SJCRH30 (cell line): ENCODE results near the gene TRPM3. TPM values are rescaled to one million over a fixed set of nuclear protein-coding genes. Genes with fewer than 3 reads are reported as not detected.
A peak's percentile ranks its signal among the peaks of the same experiment; 100 is the strongest.

Experiments used
- DNase-seq, 2 experiments: peaks; one replicate each; pipeline ENCODE4 v3.0.0-alpha.2; 2015 to 2020
- H3K27ac ChIP-seq: fragments of 250-450 bp; sonication (Bioruptor Pico); 2 replicates; pipeline ENCODE4 v1.5.1; 2020; ENCODE audit warnings: mild to moderate bottlenecking, moderate library complexity
- H3K27me3 ChIP-seq: fragments of 250-450 bp; sonication (Bioruptor Pico); 2 replicates; pipeline ENCODE4 v1.5.1; 2020; ENCODE audit warnings: mild to moderate bottlenecking, moderate library complexity
- H3K36me3 ChIP-seq: fragments of 250-450 bp; sonication (Bioruptor Pico); 2 replicates; pipeline ENCODE4 v1.5.1; 2020; ENCODE audit warnings: mild to moderate bottlenecking, moderate library complexity
- H3K4me1 ChIP-seq: fragments of 250-450 bp; sonication (Bioruptor Pico); 2 replicates; pipeline ENCODE4 v1.5.1; 2020; ENCODE audit warnings: mild to moderate bottlenecking, moderate library complexity
- H3K4me3 ChIP-seq: fragments of 250-450 bp; sonication (Bioruptor Pico); 2 replicates; pipeline ENCODE4 v1.5.1; 2020; ENCODE audit warnings: mild to moderate bottlenecking, moderate library complexity
- H3K9me3 ChIP-seq: fragments of 250-450 bp; sonication (Bioruptor Pico); replicated peaks from 2 replicates; pipeline ENCODE4 v1.5.1; 2020; ENCODE audit warnings: mild to moderate bottlenecking, moderate library complexity
- total RNA-seq: library from RNA; depleted of rRNA; stranded (reverse); fragments of >200 nt; shearing (Covaris generic); gene quantifications from 2 replicates; pipeline ENCODE4 v1.2.3, GENCODE V29; 2014

The TRPM3 gene
- total RNA-seq, 1 experiment from 2014 or later = 0.30 TPM

DNA sequence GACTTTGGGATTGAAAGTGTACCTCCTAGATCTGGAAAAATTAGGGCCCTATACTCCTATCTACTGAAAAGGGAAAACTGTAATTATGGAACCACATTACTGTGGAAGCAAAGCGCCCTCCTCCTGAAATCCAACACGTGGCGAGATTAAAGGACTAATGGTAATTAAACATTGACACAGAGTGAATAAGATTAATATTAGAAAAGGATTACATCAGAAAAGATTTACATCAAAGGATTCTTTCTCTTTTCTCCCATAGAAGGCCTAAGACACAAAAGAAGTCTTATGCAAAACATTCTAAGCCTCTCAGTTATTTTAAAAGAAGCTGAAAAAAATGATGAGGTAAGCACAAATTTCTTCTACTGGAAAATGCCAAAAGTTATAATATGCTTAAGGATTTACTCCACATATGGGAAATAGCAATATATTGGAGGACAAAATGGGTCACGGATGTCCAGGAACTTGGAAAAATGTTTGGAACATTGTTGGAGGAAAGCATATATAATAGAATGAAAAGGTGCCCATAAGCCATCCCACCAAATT lies 227.8 kb downstream of the TRPM3 start:
- DNase-seq = no peak
- Histone ChIP-seq H3K9me3 (no peaks in the 10 kb centered on the region), H3K4me1 (no peaks in the 10 kb centered on the region), H3K36me3 (no peaks in the 10 kb centered on the region), H3K27ac (no peak overlapping the region), H3K27me3 (0 out of 2 replicates have a peak, but pooled peaks cover 2% of the 10 kb centered on the region), H3K4me3 (no peak overlapping the region)

DNA sequence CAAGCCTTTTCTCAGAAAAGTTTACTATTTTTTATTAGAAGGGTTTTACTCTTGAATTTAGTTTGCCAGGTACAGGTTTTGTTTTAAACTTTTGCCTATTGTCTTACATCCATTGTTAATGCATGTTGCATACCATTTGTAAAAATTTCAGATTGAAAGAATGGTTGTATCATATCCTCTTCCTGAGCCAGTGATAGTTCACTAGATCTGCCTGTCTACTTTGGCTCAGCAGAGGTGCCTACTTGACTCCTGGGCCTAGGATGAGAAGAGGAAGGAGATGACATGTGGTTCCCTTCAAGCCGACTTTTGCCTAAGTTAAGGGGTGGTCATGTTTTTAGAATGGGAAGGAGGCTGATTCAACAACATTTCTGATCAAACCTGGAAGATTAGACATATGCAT lies 232.9 kb downstream of the TRPM3 start:
- Histone ChIP-seq H3K9me3 (no peaks in the 10 kb centered on the region), H3K27ac (no peak overlapping the region), H3K4me3 (no peak overlapping the region), H3K27me3 (peaks cover 17% of the 10 kb centered on the region), H3K4me1 (no peaks in the 10 kb centered on the region), H3K36me3 (no peaks in the 10 kb centered on the region)
- DNase-seq = no peak

GRCh38 chr9:70887826-70888225 lies 233.6 kb downstream of the TRPM3 start:
- no peak overlapping the region for H3K27ac ChIP-seq

DNA sequence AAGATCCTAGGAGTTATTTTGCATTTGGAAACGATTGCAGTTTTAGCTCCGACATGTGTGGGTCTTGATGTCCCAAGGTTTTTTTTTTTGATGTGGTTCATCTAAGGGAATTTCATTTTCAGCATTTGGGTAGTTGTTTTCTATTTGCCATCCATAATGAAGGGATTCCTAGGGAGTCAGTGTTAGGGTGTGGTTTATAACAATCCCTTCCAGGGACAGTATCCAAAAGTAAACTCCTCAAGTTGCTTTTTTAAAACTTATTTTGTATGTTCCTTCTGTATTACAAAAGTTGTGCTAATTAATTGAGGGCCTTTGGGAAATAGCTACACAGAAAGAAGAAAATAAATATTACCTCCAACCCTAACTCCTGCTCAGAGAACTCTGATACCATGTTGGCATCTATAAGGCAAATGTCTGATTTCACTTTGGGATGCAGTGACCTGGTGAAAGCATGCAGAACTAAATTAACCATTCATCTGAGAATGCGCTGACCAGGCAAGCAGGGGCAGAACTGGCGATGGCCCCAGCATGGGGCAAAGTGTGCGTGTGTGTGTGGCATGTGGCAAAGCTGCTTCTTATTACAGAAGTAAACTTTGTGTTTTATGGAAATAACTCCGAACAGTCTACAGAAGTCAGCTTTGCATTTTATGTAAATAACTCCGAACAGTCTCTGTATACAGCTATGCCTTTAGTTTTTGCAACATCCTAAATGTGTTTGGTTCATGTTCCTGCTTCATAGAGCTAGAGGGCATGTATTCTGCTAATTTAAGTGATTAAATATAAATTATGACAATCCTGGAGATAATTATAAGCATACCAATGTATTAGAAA lies 237.2 kb downstream of the TRPM3 start:
- DNase-seq = no peak
- H3K4me1 ChIP-seq = no peaks in the 10 kb centered on the region
- no peak overlapping the region for H3K27ac ChIP-seq
- H3K27me3 ChIP-seq = peaks cover 17% of the 10 kb centered on the region
- H3K9me3 ChIP-seq = no peaks in the 10 kb centered on the region
- no peak overlapping the region for H3K4me3 ChIP-seq
- no peaks in the 10 kb centered on the region for H3K36me3 ChIP-seq

More at GRCh38 chr9:70887826-70888225, 233.6 kb downstream of the TRPM3 start:
- Histone ChIP-seq H3K4me3 (no peak overlapping the region), H3K36me3 (no peaks in the 10 kb centered on the region), H3K27me3 (peaks cover 17% of the 10 kb centered on the region), H3K9me3 (no peaks in the 10 kb centered on the region), H3K4me1 (no peaks in the 10 kb centered on the region)
- no peak for DNase-seq

- no peak for DNase-seq
- Histone ChIP-seq H3K9me3 (no peaks in the 10 kb centered on the region), H3K27me3 (peaks cover 17% of the 10 kb centered on the region), H3K36me3 (no peaks in the 10 kb centered on the region), H3K27ac (no peak overlapping the region), H3K4me1 (no peaks in the 10 kb centered on the region), H3K4me3 (no peak overlapping the region)
Measured at GRCh38 chr9:70883056-70883455, 238.4 kb downstream of the TRPM3 start.

- no peak overlapping the region for H3K4me3 ChIP-seq
- no peak for DNase-seq
- peaks cover 11% of the 10 kb centered on the region for H3K27me3 ChIP-seq
- H3K4me1 ChIP-seq = no peaks in the 10 kb centered on the region
- no peaks in the 10 kb centered on the region for H3K9me3 ChIP-seq
- no peaks in the 10 kb centered on the region for H3K36me3 ChIP-seq
- no peak overlapping the region for H3K27ac ChIP-seq
Measured at GRCh38 chr9:70881333-70881732, 240.1 kb downstream of the TRPM3 start.

DNA sequence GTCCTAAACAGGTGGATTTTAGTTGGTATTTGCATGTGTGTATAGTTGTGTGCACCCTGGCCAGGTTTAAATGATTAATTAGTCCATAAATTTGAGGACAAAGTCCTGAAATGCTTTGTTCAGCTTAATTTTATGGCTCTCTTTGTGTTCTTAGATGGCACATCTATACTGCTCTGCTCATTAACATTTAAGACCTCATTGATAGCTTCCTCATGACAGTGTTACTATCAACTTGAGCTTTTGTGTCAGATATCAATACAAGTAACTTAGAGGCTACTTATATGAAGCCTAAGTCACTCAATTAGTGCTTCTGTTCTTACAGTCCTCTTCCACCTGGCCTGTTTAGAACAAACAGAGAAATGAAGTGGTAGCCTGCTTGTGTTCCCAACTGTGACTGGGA lies 240.9 kb downstream of the TRPM3 start:
- H3K36me3 ChIP-seq = no peaks in the 10 kb centered on the region
- DNase-seq = no peak
- H3K27ac ChIP-seq = no peak overlapping the region
- no peaks in the 10 kb centered on the region for H3K9me3 ChIP-seq
- H3K27me3 ChIP-seq = peaks cover 5% of the 10 kb centered on the region; the same call in 1 of the 2 replicates
- no peak overlapping the region for H3K4me3 ChIP-seq
- H3K4me1 ChIP-seq = no peaks in the 10 kb centered on the region

DNA sequence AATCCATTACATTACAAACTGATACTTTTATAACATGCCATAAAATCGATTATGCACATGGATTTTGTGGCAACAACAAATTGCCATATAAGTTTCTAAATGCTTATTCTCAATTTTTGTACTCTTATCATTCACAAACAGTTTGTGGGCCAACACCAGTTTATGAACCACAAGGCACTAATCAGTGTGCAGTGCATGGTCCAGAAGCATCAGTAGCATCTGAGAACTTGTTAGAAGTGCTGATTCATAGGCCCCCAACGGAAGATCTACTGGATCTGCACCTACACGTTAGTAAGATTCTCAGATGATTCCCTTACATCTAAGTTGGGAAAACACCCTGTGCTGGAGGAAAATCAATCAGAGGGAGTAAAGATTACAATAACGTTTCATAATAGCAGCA lies 242.8 kb downstream of the TRPM3 start:
- Histone ChIP-seq H3K36me3 (no peaks in the 10 kb centered on the region), H3K27me3 (no peaks in the 10 kb centered on the region), H3K27ac (no peak overlapping the region), H3K9me3 (no peaks in the 10 kb centered on the region), H3K4me1 (no peaks in the 10 kb centered on the region), H3K4me3 (no peak overlapping the region)
- DNase-seq = no peak

GRCh38 chr9:70874451-70874850 lies 247.0 kb downstream of the TRPM3 start:
- H3K27ac ChIP-seq = no peak overlapping the region
- 0 out of 2 replicates have a peak, but pooled peaks cover 10% of the 10 kb centered on the region for H3K27me3 ChIP-seq
- no peaks in the 10 kb centered on the region for H3K9me3 ChIP-seq
- DNase-seq = no peak
- no peak overlapping the region for H3K4me3 ChIP-seq
- no peaks in the 10 kb centered on the region for H3K36me3 ChIP-seq
- H3K4me1 ChIP-seq = no peaks in the 10 kb centered on the region

- H3K9me3 ChIP-seq = no peaks in the 10 kb centered on the region
- no peak for DNase-seq
- H3K27ac ChIP-seq = no peak overlapping the region
- H3K36me3 ChIP-seq = no peaks in the 10 kb centered on the region
- H3K4me3 ChIP-seq = no peak overlapping the region
- no peaks in the 10 kb centered on the region for H3K4me1 ChIP-seq
- peaks cover 15% of the 10 kb centered on the region; the same call in 1 of the 2 replicates for H3K27me3 ChIP-seq
Measured at GRCh38 chr9:70873506-70873905, 247.9 kb downstream of the TRPM3 start.

GRCh38 chr9:70868661-70869652 lies 252.5 kb downstream of the TRPM3 start:
- H3K4me3 ChIP-seq = no peak overlapping the region
- no peak overlapping the region for H3K27ac ChIP-seq
- no peaks in the 10 kb centered on the region for H3K9me3 ChIP-seq
- H3K4me1 ChIP-seq = no peaks in the 10 kb centered on the region
- DNase-seq = peak in 1 of 2 experiments; percentile 5
- peaks cover 18% of the 10 kb centered on the region; the same call in 1 of the 2 replicates for H3K27me3 ChIP-seq
- H3K36me3 ChIP-seq = no peaks in the 10 kb centered on the region

DNA sequence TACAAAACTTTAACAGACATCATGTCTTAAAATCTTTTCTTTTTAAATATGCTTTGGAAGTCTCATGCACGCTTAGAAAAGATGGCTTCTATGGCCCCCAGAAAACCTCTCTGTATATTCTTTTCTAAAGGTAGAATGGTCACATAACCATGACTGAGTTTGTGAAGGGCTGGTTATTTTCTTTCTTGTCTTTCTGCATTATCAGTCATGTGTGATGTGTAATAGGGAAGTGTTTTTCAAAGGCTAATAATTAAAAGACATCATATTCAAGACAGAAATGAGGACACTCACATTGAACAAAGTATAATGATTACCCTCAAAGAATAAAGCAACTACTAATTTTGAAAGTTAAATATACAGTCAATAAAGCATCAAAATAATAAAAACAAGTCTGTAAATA lies 253.4 kb downstream of the TRPM3 start:
- Histone ChIP-seq H3K9me3 (no peaks in the 10 kb centered on the region), H3K4me1 (no peaks in the 10 kb centered on the region), H3K4me3 (no peak overlapping the region), H3K27ac (no peak overlapping the region), H3K36me3 (no peaks in the 10 kb centered on the region), H3K27me3 (peaks cover 18% of the 10 kb centered on the region; the same call in 1 of the 2 replicates)
- DNase-seq = no peak

- no peak for DNase-seq
- Histone ChIP-seq H3K36me3 (no peaks in the 10 kb centered on the region), H3K27me3 (peaks cover 23% of the 10 kb centered on the region), H3K9me3 (no peaks in the 10 kb centered on the region), H3K27ac (no peak overlapping the region), H3K4me1 (no peaks in the 10 kb centered on the region), H3K4me3 (no peak overlapping the region)
Measured at GRCh38 chr9:70865471-70865870, 255.9 kb downstream of the TRPM3 start.

GRCh38 chr9:70861797-70862196 lies 259.6 kb downstream of the TRPM3 start:
- Histone ChIP-seq H3K27me3 (peaks cover 22% of the 10 kb centered on the region), H3K36me3 (no peaks in the 10 kb centered on the region), H3K4me1 (no peaks in the 10 kb centered on the region), H3K9me3 (no peaks in the 10 kb centered on the region), H3K27ac (no peak overlapping the region), H3K4me3 (no peak overlapping the region)
- DNase-seq = no peak

DNA sequence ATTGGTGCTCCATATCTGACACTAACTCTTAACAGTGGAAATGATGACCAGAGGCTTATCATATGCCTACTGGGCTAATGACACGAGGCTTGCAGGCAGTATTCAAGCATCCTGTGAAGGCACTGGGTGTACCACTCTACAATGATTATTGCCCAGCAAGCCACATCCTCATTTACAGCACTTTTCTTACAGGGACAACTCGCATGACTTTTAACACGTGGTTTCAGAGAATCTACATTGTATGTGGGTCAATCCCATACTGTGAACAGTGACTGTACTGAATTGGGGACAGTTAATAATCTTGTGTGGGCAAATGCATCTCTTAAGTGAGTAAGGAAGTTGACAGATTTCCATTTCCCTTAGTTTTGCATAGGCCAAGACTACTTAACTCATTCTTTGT lies 260.0 kb downstream of the TRPM3 start:
- H3K27me3 ChIP-seq = peaks cover 24% of the 10 kb centered on the region
- no peaks in the 10 kb centered on the region for H3K36me3 ChIP-seq
- no peaks in the 10 kb centered on the region for H3K4me1 ChIP-seq
- H3K9me3 ChIP-seq = no peaks in the 10 kb centered on the region
- no peak overlapping the region for H3K27ac ChIP-seq
- DNase-seq = no peak
- no peak overlapping the region for H3K4me3 ChIP-seq
